Neural cell (in vitro differentiated cells): ENCODE measurements around the gene GAST. TPM values are rescaled to one million over a fixed set of nuclear protein-coding genes. Genes with fewer than 3 reads are reported as not detected.

Experiments used
- H2AFZ ChIP-seq: fragments of 200-600, 300-800 bp; sonication (generic), shearing (Covaris generic); 2 replicates; pipeline ENCODE4 v1.6.0; 2014; ENCODE audit warnings: low read depth, mild to moderate bottlenecking, antibody characterized with exemption, low read length, moderate library complexity
- H3F3A ChIP-seq: fragments of 200-600 bp; shearing (Covaris generic); 2 replicates; pipeline ENCODE4 v1.6.1; 2016; ENCODE audit warnings: mild to moderate bottlenecking, moderate library complexity, mixed read lengths, antibody characterized with exemption, low read length; ENCODE audit not compliant: insufficient read depth, poor library complexity, severe bottlenecking
- H3K27ac ChIP-seq: fragments of 200-600, 300-800 bp; sonication (generic), shearing (Covaris generic); 2 replicates; pipeline ENCODE4 v1.5.1; 2014; ENCODE audit warnings: mild to moderate bottlenecking, low read length, moderate library complexity
- H3K27me3 ChIP-seq: fragments of 300-800, 200-600 bp; sonication (generic), shearing (Covaris generic); 2 replicates; pipeline ENCODE4 v1.6.0; 2014; ENCODE audit warnings: mild to moderate bottlenecking, low read depth, low read length, moderate library complexity; ENCODE audit not compliant: insufficient read depth
- H3K36me3 ChIP-seq: fragments of 300-800, 200-600 bp; sonication (generic), shearing (Covaris generic); 2 replicates; pipeline ENCODE4 v1.5.1; 2014; ENCODE audit warnings: mild to moderate bottlenecking, antibody characterized with exemption, low read length, moderate library complexity; ENCODE audit not compliant: insufficient read depth
- H3K4me2 ChIP-seq: fragments of 300-800, 200-600 bp; sonication (generic), shearing (Covaris generic); 2 replicates; pipeline ENCODE4 v1.6.0; 2014; ENCODE audit warnings: mild to moderate bottlenecking, low read length
- H3K4me3 ChIP-seq: fragments of 300-800, 200-600 bp; sonication (generic), shearing (Covaris generic); 2 replicates; pipeline ENCODE4 v1.5.1; 2014; ENCODE audit warnings: mild to moderate bottlenecking, low read length, moderate library complexity
- H3K79me2 ChIP-seq: fragments of 200-600 bp; shearing (Covaris generic); replicated peaks from 2 replicates; pipeline ENCODE4 v1.6.0; 2014; ENCODE audit warnings: mild to moderate bottlenecking, low read length, moderate library complexity; ENCODE audit not compliant: insufficient read depth
- H3K9ac ChIP-seq: fragments of 300-800, 200-600 bp; sonication (generic), shearing (Covaris generic); 2 replicates; pipeline ENCODE4 v1.6.1; 2016; ENCODE audit warnings: mild to moderate bottlenecking, low read length, mixed read lengths
- H3K9me2 ChIP-seq: fragments of 200-600 bp; shearing (Covaris generic); 2 replicates; pipeline ENCODE4 v1.6.1; 2016; ENCODE audit warnings: mild to moderate bottlenecking, low read length, mixed read lengths; ENCODE audit not compliant: insufficient read depth
- H3K9me3 ChIP-seq: fragments of 200-600, 300-800 bp; sonication (generic), shearing (Covaris generic); 2 replicates; pipeline ENCODE4 v1.6.1; 2016; ENCODE audit warnings: mild to moderate bottlenecking, mixed run types, low read length, moderate library complexity, mixed read lengths
- H4K20me1 ChIP-seq: fragments of 200-600 bp; shearing (Covaris generic); 2 replicates; pipeline ENCODE4 v1.6.1; 2016; ENCODE audit warnings: mild to moderate bottlenecking, mixed run types; ENCODE audit not compliant: insufficient read depth
- CTCF ChIP-seq: fragments of 450-650 bp; IDR thresholded peaks from 2 replicates; pipeline ENCODE4 v1.5.1; 2014; ENCODE audit warnings: antibody characterized with exemption, mild to moderate bottlenecking, moderate library complexity; ENCODE audit not compliant: poor library complexity, severe bottlenecking
- EP300 ChIP-seq: fragments of 450-650 bp; conservative IDR thresholded peaks from 2 replicates; pipeline ENCODE4 v1.6.1; 2014; ENCODE audit warnings: antibody characterized with exemption, mild to moderate bottlenecking, moderate library complexity; ENCODE audit not compliant: poor library complexity, severe bottlenecking
- EZH2 ChIP-seq: fragments of 200-600, 300-800 bp; shearing (Covaris generic), sonication (generic); IDR thresholded peaks from 2 replicates; pipeline ENCODE4 v1.6.1; 2014; ENCODE audit warnings: antibody characterized with exemption, low read length, borderline replicate concordance, mild to moderate bottlenecking; ENCODE audit not compliant: insufficient read depth, poor library complexity, severe bottlenecking
- MXI1 ChIP-seq: fragments of 450-650 bp; conservative IDR thresholded peaks from 2 replicates; pipeline ENCODE4 v1.6.1; 2014; ENCODE audit warnings: antibody characterized with exemption, mild to moderate bottlenecking; ENCODE audit not compliant: poor library complexity, severe bottlenecking
- POLR2AphosphoS5 ChIP-seq: IDR thresholded peaks from 2 replicates; pipeline ENCODE4 v1.6.1; 2012
- RAD21 ChIP-seq: fragments of 450-650 bp; conservative IDR thresholded peaks from 2 replicates; pipeline ENCODE4 v1.6.1; 2014; ENCODE audit warnings: antibody characterized with exemption, mild to moderate bottlenecking, moderate library complexity
- REST ChIP-seq: IDR thresholded peaks from 2 replicates; pipeline ENCODE4 v1.6.1; 2012; ENCODE audit warnings: borderline replicate concordance
- SMC3 ChIP-seq: fragments of 450-650 bp; conservative IDR thresholded peaks from 2 replicates; pipeline ENCODE4 v1.6.1; 2014; ENCODE audit warnings: antibody characterized with exemption, mild to moderate bottlenecking, moderate library complexity; ENCODE audit not compliant: poor library complexity
- TAF1 ChIP-seq: IDR thresholded peaks from 2 replicates; pipeline ENCODE4 v1.6.1; 2012; ENCODE audit warnings: low read depth
- polyA plus RNA-seq: library from polyadenylated mRNA; depleted of rRNA; stranded (reverse); fragments of >200 nt; gene quantifications from 2 replicates; pipeline ENCODE4 v1.2.3, GENCODE V29; 2014

GAST gene
- polyA plus RNA-seq, 1 donor from 2014 or later: not detected

- Histone ChIP-seq H3K9me3 (no peaks in the 10 kb centered on the region), H3K27me3 (no peaks in the 10 kb centered on the region), H3K9me2 (no peaks in the 10 kb centered on the region), H3F3A (no peaks in the 10 kb centered on the region), H3K4me2 (no peak overlapping the region), H3K9ac (no peak overlapping the region), H3K4me3 (no peak overlapping the region), H4K20me1 (no peaks in the 10 kb centered on the region), H3K27ac (no peak overlapping the region), H3K36me3 (peaks cover 6% of the 10 kb centered on the region), H2AFZ (no peak overlapping the region), H3K79me2 (no peaks in the 10 kb centered on the region)
- TF ChIP-seq POLR2AphosphoS5 (no peak), CTCF (no peak), EZH2 (no peak), TAF1 (no peak), REST (no peak), EP300 (no peak), SMC3 (no peak), RAD21 (no peak), MXI1 (no peak)
Observed at GRCh38 chr17:41762391-41762790, 50.3 kb downstream of the GAST start.

- no peaks in the 10 kb centered on the region for H3F3A ChIP-seq
- no peak overlapping the region for H2AFZ ChIP-seq
- H3K27me3 ChIP-seq: no peaks in the 10 kb centered on the region
- H3K79me2 ChIP-seq: no peaks in the 10 kb centered on the region
- no peaks in the 10 kb centered on the region for H3K9me2 ChIP-seq
- H3K4me3 ChIP-seq: no peak overlapping the region
- H3K9ac ChIP-seq: no peak overlapping the region
- no peaks in the 10 kb centered on the region for H4K20me1 ChIP-seq
- no peak overlapping the region for H3K27ac ChIP-seq
- no peak overlapping the region for H3K4me2 ChIP-seq
- H3K9me3 ChIP-seq: no peaks in the 10 kb centered on the region
- TF ChIP-seq MXI1: no peak
- no peak for TF ChIP-seq CTCF
- no peak for TF ChIP-seq SMC3
- no peak for TF ChIP-seq EP300
- no peak for TF ChIP-seq REST
- no peak for TF ChIP-seq EZH2
- no peak for TF ChIP-seq RAD21
- peaks cover 6% of the 10 kb centered on the region for H3K36me3 ChIP-seq
Observed at GRCh38 chr17:41762841-41763240, 50.7 kb downstream of the GAST start.
